SU-DHL-6 (cell line): Measurements from ENCODE around the gene ADAMTS4.

Experiments used
- CTCF ChIP-seq: fragments of 200-600 bp; sonication (generic); IDR thresholded peaks from one replicate; pipeline ENCODE4 v1.5.1; 2017; ENCODE audit warnings: antibody characterized with exemption, mild to moderate bottlenecking, low read length, moderate library complexity; ENCODE audit not compliant: insufficient read depth, poor library complexity, severe bottlenecking
- EZH2phosphoT487 ChIP-seq: fragments of 200-600 bp; sonication (generic), shearing (Covaris generic); conservative IDR thresholded peaks from 2 replicates; pipeline ENCODE4 v1.6.1; 2018; ENCODE audit warnings: mild to moderate bottlenecking, antibody characterized with exemption, low read length, moderate library complexity, mixed read lengths

- TF ChIP-seq CTCF: no peak
- TF ChIP-seq EZH2phosphoT487: no peak
These were observed 43.5 kb upstream of the ADAMTS4 start for GRCh38 chr1:161242313-161242712.
